Trophoblast cell (in vitro differentiated cells and primary cell): ENCODE results near the gene NRXN3.

Experiments
- DNase-seq, 2 donors: peaks; one replicate each; pipeline ENCODE4 v3.0.0-alpha.2; 2016
- H2AFZ ChIP-seq: 2 replicates; pipeline ENCODE4 v1.6.1; 2013; ENCODE audit warnings: low read length, moderate library complexity, mild to moderate bottlenecking; ENCODE audit not compliant: insufficient read depth, poor library complexity
- H2AK5ac ChIP-seq: 2 replicates; pipeline ENCODE4 v1.6.1; 2013; ENCODE audit warnings: mild to moderate bottlenecking, low read length
- H2BK120ac ChIP-seq: 2 replicates; pipeline ENCODE4 v1.6.1; 2013; ENCODE audit warnings: low read length, mild to moderate bottlenecking, moderate library complexity; ENCODE audit not compliant: insufficient read depth, poor library complexity
- H2BK12ac ChIP-seq: 2 replicates; pipeline ENCODE4 v1.6.1; 2013; ENCODE audit warnings: mild to moderate bottlenecking, low read length, moderate library complexity
- H2BK5ac ChIP-seq: 2 replicates; pipeline ENCODE4 v1.6.1; 2013; ENCODE audit warnings: low read length, low read depth, moderate library complexity, mild to moderate bottlenecking; ENCODE audit not compliant: poor library complexity
- H3K14ac ChIP-seq: 2 replicates; pipeline ENCODE4 v1.6.1; 2013; ENCODE audit warnings: mild to moderate bottlenecking, low read length
- H3K18ac ChIP-seq: 2 replicates; pipeline ENCODE4 v1.6.1; 2013; ENCODE audit warnings: mild to moderate bottlenecking, low read length
- H3K23ac ChIP-seq: 2 replicates; pipeline ENCODE4 v1.6.1; 2013; ENCODE audit warnings: low read length
- H3K27ac ChIP-seq: 2 replicates; pipeline ENCODE4 v1.5.1; 2013; ENCODE audit warnings: low read depth, mild to moderate bottlenecking, inconsistent platforms, low read length, moderate library complexity
- H3K27me3 ChIP-seq: 2 replicates; pipeline ENCODE4 v1.6.1; 2013; ENCODE audit warnings: inconsistent platforms, mild to moderate bottlenecking, low read length, moderate library complexity; ENCODE audit not compliant: insufficient read depth
- H3K36me3 ChIP-seq, 2 experiments: 1 replicate in 1 of 2; 2 replicates in 1 of 2; pipeline ENCODE4 v1.6.1; 2013; ENCODE audit warnings: low read length in 2 of 2, mild to moderate bottlenecking in 2 of 2, moderate library complexity in 1 of 2; ENCODE audit not compliant: insufficient read depth in 2 of 2, control insufficient read depth in 1 of 2
- H3K4ac ChIP-seq: 2 replicates; pipeline ENCODE4 v1.6.1; 2013; ENCODE audit warnings: low read depth, mild to moderate bottlenecking, low read length, moderate library complexity
- H3K4me1 ChIP-seq, 2 experiments: 1 replicate in 1 of 2; 2 replicates in 1 of 2; pipeline ENCODE4 v1.6.1; 2013; ENCODE audit warnings: low read length in 2 of 2, mild to moderate bottlenecking in 2 of 2, moderate library complexity in 1 of 2; ENCODE audit not compliant: insufficient read depth in 2 of 2, control insufficient read depth in 1 of 2
- H3K4me2 ChIP-seq: 2 replicates; pipeline ENCODE4 v1.6.1; 2013; ENCODE audit warnings: inconsistent platforms, mild to moderate bottlenecking, low read length, moderate library complexity
- H3K4me3 ChIP-seq: 2 replicates; pipeline ENCODE4 v1.5.1; 2013; ENCODE audit warnings: mild to moderate bottlenecking, low read depth, low read length, inconsistent platforms
- H3K79me1 ChIP-seq: one replicate; pipeline ENCODE4 v1.6.1; 2013; ENCODE audit warnings: low read length
- H3K79me2 ChIP-seq: 2 replicates; pipeline ENCODE4 v1.6.1; 2013; ENCODE audit warnings: low read length, mild to moderate bottlenecking; ENCODE audit not compliant: control insufficient read depth, insufficient read depth, poor library complexity
- H3K9ac ChIP-seq: 2 replicates; pipeline ENCODE4 v1.6.1; 2013; ENCODE audit warnings: mild to moderate bottlenecking, low read length
- H3K9me3 ChIP-seq: 2 replicates; pipeline ENCODE4 v1.6.1; 2013; ENCODE audit warnings: low read depth, mild to moderate bottlenecking, control low read depth, inconsistent platforms, low read length; ENCODE audit not compliant: insufficient read depth
- H4K12ac ChIP-seq: 2 replicates; pipeline ENCODE4 v1.6.1; 2013; ENCODE audit warnings: low read depth, mild to moderate bottlenecking, low read length, moderate library complexity
- H4K8ac ChIP-seq: 2 replicates; pipeline ENCODE4 v1.6.1; 2013; ENCODE audit warnings: low read depth, mild to moderate bottlenecking, low read length, moderate library complexity
- H4K91ac ChIP-seq: one replicate; pipeline ENCODE4 v1.6.1; 2013; ENCODE audit warnings: low read depth, mild to moderate bottlenecking, low read length, moderate library complexity
- WGBS: extraction: QIAGEN DNeasy Blood & Tissue Kit; methylation state at CpG from one replicate; pipeline ENCODE4 v1.1.7; 2013; ENCODE audit warnings: missing lambda C conversion rate; ENCODE audit not compliant: insufficient read length, insufficient coverage; ENCODE audit errors: extremely low coverage; 5-methylcytosine and 5-hydroxymethylcytosine counted together

The NRXN3 gene

GRCh38 chr14:79094951-79095350 is 924.8 kb downstream of the NRXN3 start:
- no CpG with 5 or more reads among the region's 2 CpGs for WGBS
- no peak overlapping the region for H4K8ac ChIP-seq
- no peak overlapping the region for H3K27ac ChIP-seq
- no peak for DNase-seq
- H3K18ac ChIP-seq: no peak overlapping the region
- H3K27me3 ChIP-seq: no peaks in the 10 kb centered on the region
- no peak overlapping the region for H4K91ac ChIP-seq
- H3K23ac ChIP-seq: no peak overlapping the region
- H2BK12ac ChIP-seq: no peak overlapping the region
- no peak overlapping the region for H3K4me3 ChIP-seq
- no peak overlapping the region for H2AFZ ChIP-seq
- no peak overlapping the region for H4K12ac ChIP-seq
- no peaks in the 10 kb centered on the region for H3K36me3 ChIP-seq
- H2AK5ac ChIP-seq: no peak overlapping the region
- no peaks in the 10 kb centered on the region for H3K79me2 ChIP-seq
- H3K79me1 ChIP-seq: no peaks in the 10 kb centered on the region
- H3K4me2 ChIP-seq: no peak overlapping the region
- no peak overlapping the region for H3K4ac ChIP-seq
- no peak overlapping the region for H2BK5ac ChIP-seq
- H3K9ac ChIP-seq: no peak overlapping the region
- H3K9me3 ChIP-seq: no peaks in the 10 kb centered on the region
- no peak overlapping the region for H2BK120ac ChIP-seq
- H3K4me1 ChIP-seq: no peaks in the 10 kb centered on the region
- no peak overlapping the region for H3K14ac ChIP-seq

DNA sequence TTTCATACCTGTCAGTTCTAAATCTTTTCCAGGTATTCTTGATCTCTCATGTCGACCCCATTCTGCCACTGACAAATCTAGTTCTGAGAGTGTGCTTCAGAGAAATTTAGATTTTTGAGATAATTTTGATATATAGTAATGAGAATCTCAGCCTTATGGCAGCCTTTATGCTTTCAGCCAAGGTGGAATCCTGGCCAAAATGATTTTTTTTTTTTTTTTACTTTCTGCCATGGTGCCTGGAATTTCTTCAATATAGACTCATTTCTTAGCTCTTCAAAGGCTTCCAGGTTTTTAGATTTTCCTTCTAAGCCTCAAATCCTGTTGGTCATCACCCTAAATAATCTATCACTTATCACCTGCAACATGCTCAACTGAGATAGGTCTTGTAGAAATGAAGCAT is 926.6 kb downstream of the NRXN3 start:
- H2AK5ac ChIP-seq: no peak overlapping the region
- no peak for DNase-seq
- no peak overlapping the region for H3K4me2 ChIP-seq
- H4K8ac ChIP-seq: no peak overlapping the region
- no peak overlapping the region for H3K23ac ChIP-seq
- H3K79me2 ChIP-seq: no peaks in the 10 kb centered on the region
- no peak overlapping the region for H3K18ac ChIP-seq
- H3K27me3 ChIP-seq: no peaks in the 10 kb centered on the region
- WGBS: no CpG with 5 or more reads among the region's 1 CpG
- H2BK12ac ChIP-seq: no peak overlapping the region
- no peaks in the 10 kb centered on the region for H3K9me3 ChIP-seq
- no peak overlapping the region for H3K14ac ChIP-seq
- no peaks in the 10 kb centered on the region for H3K79me1 ChIP-seq
- no peak overlapping the region for H3K4ac ChIP-seq
- no peak overlapping the region for H3K4me3 ChIP-seq
- H3K36me3 ChIP-seq: no peaks in the 10 kb centered on the region
- H2AFZ ChIP-seq: no peak overlapping the region
- no peak overlapping the region for H4K91ac ChIP-seq
- no peak overlapping the region for H4K12ac ChIP-seq
- no peak overlapping the region for H2BK120ac ChIP-seq
- no peak overlapping the region for H3K9ac ChIP-seq
- H3K4me1 ChIP-seq: no peaks in the 10 kb centered on the region
- H2BK5ac ChIP-seq: no peak overlapping the region
- H3K27ac ChIP-seq: no peak overlapping the region

- H3K14ac ChIP-seq: no peak overlapping the region
- H3K4me1 ChIP-seq: no peaks in the 10 kb centered on the region
- no peaks in the 10 kb centered on the region for H3K27me3 ChIP-seq
- no peak for DNase-seq
- no peak overlapping the region for H3K9ac ChIP-seq
- no peak overlapping the region for H3K18ac ChIP-seq
- H3K9me3 ChIP-seq: no peaks in the 10 kb centered on the region
- no peak overlapping the region for H3K4ac ChIP-seq
- no peak overlapping the region for H2AK5ac ChIP-seq
- no peak overlapping the region for H2BK5ac ChIP-seq
- no peak overlapping the region for H2AFZ ChIP-seq
- H3K4me2 ChIP-seq: no peak overlapping the region
- H4K8ac ChIP-seq: no peak overlapping the region
- no peaks in the 10 kb centered on the region for H3K79me1 ChIP-seq
- H3K36me3 ChIP-seq: no peaks in the 10 kb centered on the region
- no CpG with 5 or more reads among the region's 3 CpGs for WGBS
- H3K23ac ChIP-seq: no peak overlapping the region
- H3K79me2 ChIP-seq: no peaks in the 10 kb centered on the region
- no peak overlapping the region for H3K4me3 ChIP-seq
- no peak overlapping the region for H4K91ac ChIP-seq
- no peak overlapping the region for H2BK120ac ChIP-seq
- no peak overlapping the region for H2BK12ac ChIP-seq
- H4K12ac ChIP-seq: no peak overlapping the region
- no peak overlapping the region for H3K27ac ChIP-seq
These were observed 928.2 kb downstream of the NRXN3 start for GRCh38 chr14:79098324-79098723.

- H3K27me3 ChIP-seq: no peaks in the 10 kb centered on the region
- no peak for DNase-seq
- no peak overlapping the region for H4K12ac ChIP-seq
- no peak overlapping the region for H2BK5ac ChIP-seq
- no peaks in the 10 kb centered on the region for H3K79me2 ChIP-seq
- H2AFZ ChIP-seq: no peak overlapping the region
- no peaks in the 10 kb centered on the region for H3K79me1 ChIP-seq
- no peak overlapping the region for H3K4ac ChIP-seq
- no peaks in the 10 kb centered on the region for H3K36me3 ChIP-seq
- no peak overlapping the region for H2AK5ac ChIP-seq
- WGBS: no CpG with 5 or more reads among the region's 1 CpG
- H3K4me1 ChIP-seq: no peaks in the 10 kb centered on the region
- no peak overlapping the region for H2BK12ac ChIP-seq
- H3K27ac ChIP-seq: no peak overlapping the region
- H4K8ac ChIP-seq: no peak overlapping the region
- H3K4me2 ChIP-seq: no peak overlapping the region
- no peak overlapping the region for H3K18ac ChIP-seq
- no peak overlapping the region for H3K14ac ChIP-seq
- H3K9me3 ChIP-seq: no peaks in the 10 kb centered on the region
- no peak overlapping the region for H2BK120ac ChIP-seq
- H3K23ac ChIP-seq: no peak overlapping the region
- no peak overlapping the region for H4K91ac ChIP-seq
- H3K9ac ChIP-seq: no peak overlapping the region
- no peak overlapping the region for H3K4me3 ChIP-seq
These were observed 930.4 kb downstream of the NRXN3 start for GRCh38 chr14:79100578-79100977.
